Neural crest cell (in vitro differentiated cells): ENCODE measurements around the gene HSF4. TPM values are rescaled to one million over a fixed set of nuclear protein-coding genes. Genes with fewer than 3 reads are reported as not detected.
A peak's percentile ranks its signal among the peaks of the same experiment; 100 is the strongest.

Experiments used
- DNase-seq: peaks from one replicate; pipeline ENCODE4 v3.0.0; 2021; ENCODE audit warnings: low read depth, mixed read lengths, low spot score
- H3K27ac Mint-ChIP-seq: one replicate; pipeline ENCODE4 v1.8.0; 2021; ENCODE audit warnings: mild to moderate bottlenecking, mixed read lengths; ENCODE audit not compliant: unreplicated experiment
- H3K27me3 Mint-ChIP-seq: 2 replicates; pipeline ENCODE4 v1.8.0; 2021; ENCODE audit warnings: low read depth, mild to moderate bottlenecking, mixed read lengths
- H3K36me3 Mint-ChIP-seq: 2 replicates; pipeline ENCODE4 v1.8.0; 2021; ENCODE audit warnings: low read depth, mild to moderate bottlenecking, mixed read lengths
- H3K4me1 Mint-ChIP-seq: 2 replicates; pipeline ENCODE4 v1.8.0; 2021; ENCODE audit warnings: mixed read lengths
- H3K4me3 Mint-ChIP-seq: one replicate; pipeline ENCODE4 v1.8.0; 2021; ENCODE audit warnings: mild to moderate bottlenecking, mixed read lengths
- H3K9me3 Mint-ChIP-seq: 2 replicates; pipeline ENCODE4 v1.8.0; 2021; ENCODE audit warnings: mixed read lengths
- CTCF ChIP-seq: fragments of 200-600 bp; sonication (generic); conservative IDR thresholded peaks from 2 replicates; pipeline ENCODE4 v1.5.0; 2021; ENCODE audit warnings: antibody characterized with exemption, mild to moderate bottlenecking
- total RNA-seq: library from RNA; stranded (reverse); gene quantifications from 2 replicates; pipeline ENCODE4 v1.2.1, GENCODE V29; 2021

The HSF4 gene
- total RNA-seq, 1 donor from 2014 or later = 1.3 TPM

- no peaks in the 10 kb centered on the region for H3K27me3 Mint-ChIP-seq
- TF ChIP-seq CTCF = no peak
- H3K27ac Mint-ChIP-seq = no peak overlapping the region
- peaks cover 31% of the 10 kb centered on the region for H3K4me1 Mint-ChIP-seq
- H3K9me3 Mint-ChIP-seq = no peaks in the 10 kb centered on the region
- no peak for DNase-seq
- H3K4me3 Mint-ChIP-seq = peak overlapping the region; percentile 93
- H3K36me3 Mint-ChIP-seq = peaks cover 9% of the 10 kb centered on the region
Measured at GRCh38 chr16:67194260-67194659, 29.7 kb downstream of the HSF4 start.

DNA sequence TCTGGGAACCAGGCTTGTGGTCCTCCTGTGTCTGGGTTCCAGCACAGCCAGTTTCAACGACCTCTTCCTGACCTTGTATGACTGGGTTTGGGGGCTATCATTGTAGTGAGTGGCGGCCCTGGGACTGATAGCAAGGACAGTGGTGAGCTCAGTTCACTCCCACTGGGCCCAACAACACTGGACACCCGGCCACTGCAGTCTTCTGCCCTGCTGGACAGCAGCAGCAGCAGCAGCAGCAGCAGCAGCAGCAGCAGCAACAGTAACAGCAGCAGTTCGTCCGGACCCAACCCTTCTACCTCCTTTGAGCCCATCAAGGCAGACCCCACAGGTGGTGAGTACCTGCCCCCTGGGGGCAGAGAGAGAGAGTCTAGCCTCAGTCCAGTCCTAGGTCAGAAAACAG lies 31.1 kb downstream of the HSF4 start:
- no peak for TF ChIP-seq CTCF
- H3K27ac Mint-ChIP-seq = no peak overlapping the region
- H3K9me3 Mint-ChIP-seq = no peaks in the 10 kb centered on the region
- peaks cover 31% of the 10 kb centered on the region for H3K4me1 Mint-ChIP-seq
- peak overlapping the region; percentile 80 for H3K4me3 Mint-ChIP-seq
- no peaks in the 10 kb centered on the region for H3K27me3 Mint-ChIP-seq
- no peak for DNase-seq
- peaks cover 9% of the 10 kb centered on the region for H3K36me3 Mint-ChIP-seq

DNA sequence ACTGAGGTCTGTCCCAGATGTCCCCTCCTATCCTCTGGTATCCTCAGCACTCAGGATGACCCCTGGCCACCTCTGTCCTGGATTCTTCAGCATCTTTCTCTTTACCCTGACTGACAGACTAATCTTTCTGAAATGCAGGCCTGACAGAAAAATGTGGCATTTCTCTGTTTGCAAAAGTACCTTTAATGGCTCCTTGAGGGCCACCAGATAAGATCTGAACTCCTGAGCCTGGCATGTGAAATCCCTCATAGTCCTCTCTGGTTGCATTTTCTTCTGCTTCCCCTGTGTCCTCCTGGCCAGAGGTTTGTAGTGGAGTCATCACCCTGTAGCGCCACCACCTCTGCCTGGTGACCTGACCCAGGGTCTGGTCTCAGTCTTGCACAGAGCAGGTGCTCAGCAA lies 32.3 kb downstream of the HSF4 start:
- no peaks in the 10 kb centered on the region for H3K9me3 Mint-ChIP-seq
- H3K36me3 Mint-ChIP-seq = peaks cover 9% of the 10 kb centered on the region
- no peaks in the 10 kb centered on the region for H3K27me3 Mint-ChIP-seq
- H3K4me1 Mint-ChIP-seq = peaks cover 25% of the 10 kb centered on the region
- TF ChIP-seq CTCF = no peak
- H3K27ac Mint-ChIP-seq = peak overlapping the region; percentile 24
- peak overlapping the region; percentile 80 for H3K4me3 Mint-ChIP-seq
- no peak for DNase-seq

DNA sequence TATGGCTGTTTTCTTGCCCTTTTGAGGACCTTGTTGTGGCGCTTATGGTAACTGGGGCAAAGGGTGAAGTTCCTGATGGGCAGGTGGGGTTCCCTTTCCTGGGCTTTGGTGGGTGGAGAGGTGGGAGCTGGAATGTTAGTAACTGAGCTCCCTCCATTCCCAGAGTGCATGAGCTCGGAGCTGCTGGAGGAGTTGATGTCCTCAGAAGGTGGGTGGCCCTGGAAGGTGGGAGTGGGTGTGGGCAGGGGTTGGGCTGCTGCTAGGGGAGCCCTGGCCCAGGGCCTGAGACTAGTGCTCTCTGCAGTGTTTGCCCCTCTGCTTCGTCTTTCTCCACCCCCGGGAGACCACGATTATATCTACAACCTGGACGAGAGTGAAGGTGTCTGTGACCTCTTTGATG lies 33.2 kb downstream of the HSF4 start:
- Mint-ChIP-seq H3K36me3 (peaks cover 9% of the 10 kb centered on the region), H3K4me1 (peaks cover 20% of the 10 kb centered on the region), H3K27me3 (no peaks in the 10 kb centered on the region), H3K9me3 (no peaks in the 10 kb centered on the region), H3K4me3 (peak overlapping the region; percentile 65), H3K27ac (no peak overlapping the region)
- TF ChIP-seq CTCF = no peak
- DNase-seq = no peak

DNA sequence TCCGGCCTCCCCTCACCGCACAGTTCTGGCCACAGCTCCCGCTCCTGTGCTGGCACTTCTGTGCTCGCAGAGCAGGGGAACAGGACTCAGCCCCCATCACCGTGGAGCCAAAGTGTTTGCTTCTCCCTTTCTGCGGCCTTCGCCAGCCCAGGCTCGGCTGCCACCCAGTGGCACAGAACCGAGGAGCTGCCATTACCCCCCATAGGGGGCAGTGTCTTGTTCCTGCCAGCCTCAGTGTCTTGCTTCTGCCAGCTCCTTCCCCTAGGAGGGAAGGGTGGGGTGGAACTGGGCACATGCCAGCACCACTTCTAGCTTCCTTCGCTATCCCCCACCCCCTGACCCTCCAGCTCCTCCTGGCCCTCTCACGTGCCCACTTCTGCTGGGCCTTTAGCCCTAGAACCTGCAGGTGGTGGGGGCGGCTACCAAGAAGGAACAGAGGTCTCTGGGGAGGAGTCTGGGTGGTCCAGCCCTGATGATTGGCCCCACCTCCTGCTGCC lies 33.7 kb downstream of the HSF4 start:
- Mint-ChIP-seq H3K36me3 (peaks cover 9% of the 10 kb centered on the region), H3K27me3 (no peaks in the 10 kb centered on the region), H3K4me1 (peaks cover 17% of the 10 kb centered on the region), H3K4me3 (peak overlapping the region; percentile 65), H3K9me3 (no peaks in the 10 kb centered on the region), H3K27ac (no peak overlapping the region)
- TF ChIP-seq CTCF = peak; percentile 46
- no peak for DNase-seq
